H9 (cell line): ENCODE data around the gene CNNM3. TPM values are rescaled to one million over a fixed set of nuclear protein-coding genes. Genes with fewer than 3 reads are reported as not detected.
"Not testable (repeated sequence)": the region's sequence is repeated elsewhere in the genome, so short reads cannot be mapped to it uniquely, and the experiment has no call there.

Source experiments
- DNase-seq: peaks from one replicate; pipeline ENCODE4 v3.0.0-alpha.2; 2017
- H2AFZ ChIP-seq: one replicate; pipeline ENCODE4 v1.6.1; 2013; ENCODE audit warnings: mild to moderate bottlenecking, low read length, control low read depth, moderate library complexity
- H2AK5ac ChIP-seq: 2 replicates; pipeline ENCODE4 v1.6.1; 2013; ENCODE audit warnings: low read length, control low read depth, mixed read lengths; ENCODE audit not compliant: insufficient read length
- H2BK120ac ChIP-seq: one replicate; pipeline ENCODE4 v1.6.1; 2013; ENCODE audit warnings: low read depth, mild to moderate bottlenecking, low read length, control low read depth, inconsistent platforms; ENCODE audit not compliant: poor library complexity, severe bottlenecking
- H2BK12ac ChIP-seq: 2 replicates; pipeline ENCODE4 v1.6.1; 2013; ENCODE audit warnings: low read length, control low read depth, mixed read lengths, low read depth; ENCODE audit not compliant: insufficient read length
- H2BK15ac ChIP-seq: 2 replicates; pipeline ENCODE4 v1.6.1; 2013; ENCODE audit warnings: low read depth, low read length, control low read depth
- H2BK20ac ChIP-seq: one replicate; pipeline ENCODE4 v1.6.1; 2013; ENCODE audit warnings: low read depth, mild to moderate bottlenecking, low read length, control low read depth, inconsistent platforms; ENCODE audit not compliant: poor library complexity, severe bottlenecking
- H2BK5ac ChIP-seq: 2 replicates; pipeline ENCODE4 v1.6.1; 2013; ENCODE audit warnings: low read length, control low read depth, mixed read lengths; ENCODE audit not compliant: insufficient read length
- H3K14ac ChIP-seq: 2 replicates; pipeline ENCODE4 v1.6.1; 2013; ENCODE audit warnings: low read length, control low read depth; ENCODE audit not compliant: insufficient read depth
- H3K18ac ChIP-seq: 2 replicates; pipeline ENCODE4 v1.6.1; 2013; ENCODE audit warnings: low read depth, mild to moderate bottlenecking, mixed read lengths, low read length, control low read depth; ENCODE audit not compliant: insufficient read length
- H3K23ac ChIP-seq: 2 replicates; pipeline ENCODE4 v1.6.1; 2013; ENCODE audit warnings: low read length, control low read depth, mixed read lengths, low read depth; ENCODE audit not compliant: insufficient read length
- H3K23me2 ChIP-seq: 2 replicates; pipeline ENCODE4 v1.6.1; 2013; ENCODE audit warnings: low read depth, mild to moderate bottlenecking, mixed read lengths, low read length, control low read depth; ENCODE audit not compliant: insufficient read length, poor library complexity, severe bottlenecking
- H3K27ac ChIP-seq: 2 replicates; pipeline ENCODE4 v1.5.1; 2013; ENCODE audit warnings: low read length, control low read depth, mixed read lengths, low read depth; ENCODE audit not compliant: insufficient read length
- H3K27me3 ChIP-seq: 2 replicates; pipeline ENCODE4 v1.6.1; 2013; ENCODE audit warnings: low read length, control low read depth, inconsistent platforms; ENCODE audit not compliant: insufficient read depth
- H3K4ac ChIP-seq: 2 replicates; pipeline ENCODE4 v1.6.1; 2013; ENCODE audit warnings: low read depth, mild to moderate bottlenecking, control low read depth, inconsistent platforms, low read length, moderate library complexity
- H3K4me1 ChIP-seq: 2 replicates; pipeline ENCODE4 v1.6.1; 2013; ENCODE audit warnings: low read length, control low read depth, inconsistent platforms; ENCODE audit not compliant: insufficient read depth
- H3K4me2 ChIP-seq: 2 replicates; pipeline ENCODE4 v1.6.1; 2013; ENCODE audit warnings: low read length, control low read depth, mixed read lengths; ENCODE audit not compliant: insufficient read length, insufficient read depth
- H3K56ac ChIP-seq: 2 replicates; pipeline ENCODE4 v1.6.1; 2013; ENCODE audit warnings: low read depth, mild to moderate bottlenecking, mixed read lengths, low read length, control low read depth; ENCODE audit not compliant: insufficient read length
- H3K79me1 ChIP-seq: 2 replicates; pipeline ENCODE4 v1.6.1; 2013; ENCODE audit warnings: low read depth, mild to moderate bottlenecking, moderate library complexity, low read length, control low read depth, inconsistent platforms; ENCODE audit not compliant: insufficient read depth, poor library complexity, severe bottlenecking
- H3K79me2 ChIP-seq: 2 replicates; pipeline ENCODE4 v1.6.1; 2013; ENCODE audit warnings: low read length, control low read depth, inconsistent platforms; ENCODE audit not compliant: insufficient read depth
- H3K9ac ChIP-seq: 2 replicates; pipeline ENCODE4 v1.6.1; 2013; ENCODE audit warnings: low read length, control low read depth, mixed read lengths; ENCODE audit not compliant: insufficient read length; ENCODE audit errors: extremely low read depth
- H3K9me3 ChIP-seq: one replicate; pipeline ENCODE4 v1.6.1; 2013; ENCODE audit warnings: low read depth, low read length, inconsistent platforms; ENCODE audit not compliant: control insufficient read depth
- H3T11ph ChIP-seq: one replicate; pipeline ENCODE4 v1.6.1; 2013; ENCODE audit warnings: mild to moderate bottlenecking, low read length, control low read depth, inconsistent platforms
- H4K20me1 ChIP-seq: one replicate; pipeline ENCODE4 v1.6.1; 2013; ENCODE audit not compliant: control insufficient read depth, insufficient read length, insufficient read depth
- H4K5ac ChIP-seq: 2 replicates; pipeline ENCODE4 v1.6.1; 2013; ENCODE audit warnings: low read depth, mild to moderate bottlenecking, mixed read lengths, low read length, control low read depth; ENCODE audit not compliant: insufficient read length
- H4K8ac ChIP-seq: replicated peaks from 2 replicates; pipeline ENCODE4 v1.6.1; 2013; ENCODE audit warnings: low read length, control low read depth, mixed read lengths, low read depth; ENCODE audit not compliant: insufficient read length
- H4K91ac ChIP-seq: 2 replicates; pipeline ENCODE4 v1.6.1; 2013; ENCODE audit warnings: low read depth, mild to moderate bottlenecking, moderate library complexity, mixed read lengths, low read length, control low read depth; ENCODE audit not compliant: insufficient read length
- H3K27ac Mint-ChIP-seq, 3 experiments: 2 replicates in 2 of 3; 3 replicates in 1 of 3; pipeline ENCODE4 v1.8.0; 2020 to 2021; ENCODE audit warnings: mixed read lengths in 3 of 3, mild to moderate bottlenecking in 1 of 3, moderate library complexity in 1 of 3
- H3K27me3 Mint-ChIP-seq: 2 replicates; pipeline ENCODE4 v1.8.0; 2021; ENCODE audit warnings: low read depth, mild to moderate bottlenecking, moderate library complexity, mixed read lengths
- H3K36me3 Mint-ChIP-seq, 3 experiments: 2 replicates in 2 of 3; 3 replicates in 1 of 3; pipeline ENCODE4 v1.8.0; 2020 to 2021; ENCODE audit warnings: low read depth in 3 of 3, mixed read lengths in 3 of 3; ENCODE audit not compliant: insufficient read depth in 1 of 3
- H3K4me1 Mint-ChIP-seq, 2 experiments: 2 replicates each; pipeline ENCODE4 v1.8.0; 2020; ENCODE audit warnings: mixed read lengths in 2 of 2
- H3K4me3 Mint-ChIP-seq, 2 experiments: 2 replicates in 1 of 2; 3 replicates in 1 of 2; pipeline ENCODE4 v1.8.0; 2020 to 2021; ENCODE audit warnings: mild to moderate bottlenecking in 2 of 2, mixed read lengths in 2 of 2, moderate library complexity in 1 of 2
- H3K9me3 Mint-ChIP-seq, 2 experiments: 2 replicates in 1 of 2; 3 replicates in 1 of 2; pipeline ENCODE4 v1.8.0; 2020; ENCODE audit warnings: mild to moderate bottlenecking in 2 of 2, mixed read lengths in 2 of 2, moderate library complexity in 1 of 2
- CTCF ChIP-seq: fragments of 200-600 bp; sonication (generic); conservative IDR thresholded peaks from 3 replicates; pipeline ENCODE4 v1.8.0; 2021; ENCODE audit warnings: antibody characterized with exemption, mild to moderate bottlenecking
- WGBS: extraction: QIAGEN DNeasy Blood & Tissue Kit; methylation state at CpG from one replicate; pipeline ENCODE4 v1.1.7; 2013; ENCODE audit warnings: missing lambda C conversion rate, low lambda C conversion rate, mixed read lengths; ENCODE audit not compliant: insufficient read length; ENCODE audit errors: extremely low coverage; 5-methylcytosine and 5-hydroxymethylcytosine counted together
- total RNA-seq: library from RNA; stranded (reverse); gene quantifications from 2 replicates; pipeline ENCODE4 v1.2.1, GENCODE V29; 2021

The CNNM3 gene
- total RNA-seq, 1 experiment from 2014 or later = 25.0 TPM

DNA sequence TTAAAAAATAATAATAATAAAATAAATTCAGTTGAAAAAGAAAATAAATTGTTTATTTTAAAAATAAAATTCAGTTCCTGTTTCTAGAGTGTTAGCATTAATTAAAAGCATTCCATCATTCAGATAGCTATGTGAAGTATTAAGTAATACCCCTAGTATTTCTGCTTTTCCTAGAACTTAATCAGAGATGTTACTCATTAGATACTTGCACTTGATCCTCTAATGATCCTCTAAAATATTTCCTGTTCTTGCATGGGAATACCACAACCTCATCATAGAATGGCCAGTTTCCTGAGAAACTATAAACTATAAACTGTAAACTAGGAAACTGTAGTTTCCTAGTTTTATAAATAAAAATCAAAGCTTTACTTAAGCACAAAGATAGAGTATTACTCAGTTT, 11.1 kb upstream of the CNNM3 start:
- Histone ChIP-seq H4K8ac (no peak overlapping the region), H4K91ac (no peak overlapping the region), H2AK5ac (no peak overlapping the region), H3K27ac (no peak overlapping the region), H2BK12ac (no peak overlapping the region), H3K14ac (no peak overlapping the region), H3K79me2 (no peaks in the 10 kb centered on the region), H3K18ac (no peak overlapping the region), H3K23ac (no peak overlapping the region), H2BK5ac (no peak overlapping the region), H3K9me3 (no peaks in the 10 kb centered on the region), H4K5ac (no peak overlapping the region), H3K4me2 (no peak overlapping the region), H4K20me1 (no peaks in the 10 kb centered on the region), H2BK15ac (no peak overlapping the region), H3K27me3 (no peaks in the 10 kb centered on the region), H3K9ac (no peak overlapping the region), H3K23me2 (no peaks in the 10 kb centered on the region), H2AFZ (no peak overlapping the region), H3K79me1 (no peaks in the 10 kb centered on the region), H2BK120ac (no peak overlapping the region), H3K4ac (no peak overlapping the region), H2BK20ac (no peak overlapping the region), H3K56ac (no peak overlapping the region), H3K4me1 (no peaks in the 10 kb centered on the region), H3T11ph (no peak overlapping the region)
- DNase-seq = no peak
- Mint-ChIP-seq H3K27me3 (no peaks in the 10 kb centered on the region), H3K27ac (no peak overlapping the region), H3K4me3 (no peak overlapping the region), H3K9me3 (peaks cover 0 to 4% of the 10 kb centered on the region in 2 experiments; a peak in 1 of 5 replicates), H3K36me3 (peaks cover 8 to 11% (median 9%) of the 10 kb centered on the region in 3 experiments), H3K4me1 (no peaks in the 10 kb centered on the region)
- no peak for TF ChIP-seq CTCF

- H3K9me3 Mint-ChIP-seq, H3K4me1 Mint-ChIP-seq: not testable (repeated sequence)
Observed at GRCh38 chr2:96805946-96806345, 10.1 kb upstream of the CNNM3 start.

More at GRCh38 chr2:96805946-96806345, 10.1 kb upstream of the CNNM3 start:
- not testable (repeated sequence) for H3K79me1 ChIP-seq, H4K20me1 ChIP-seq, H3T11ph ChIP-seq, H3K18ac ChIP-seq, H3K56ac ChIP-seq, H3K79me2 ChIP-seq, H3K27me3 ChIP-seq, H4K8ac ChIP-seq, H2AK5ac ChIP-seq, H2AFZ ChIP-seq, H3K27ac Mint-ChIP-seq, H4K5ac ChIP-seq, H3K27ac ChIP-seq, H3K4me1 ChIP-seq, H3K4ac ChIP-seq, H2BK20ac ChIP-seq, H3K4me2 ChIP-seq, DNase-seq, H3K27me3 Mint-ChIP-seq, H3K4me3 Mint-ChIP-seq, H3K9ac ChIP-seq, H4K91ac ChIP-seq, H3K14ac ChIP-seq, H3K23ac ChIP-seq, H2BK15ac ChIP-seq, H2BK120ac ChIP-seq, H3K9me3 ChIP-seq, H2BK5ac ChIP-seq, H2BK12ac ChIP-seq, H3K23me2 ChIP-seq
- H3K36me3 Mint-ChIP-seq = peaks cover 8 to 11% (median 9%) of the 10 kb centered on the region in 3 experiments
- WGBS = no CpG with 5 or more reads among the region's 20 CpGs
